Esophagus muscularis mucosa (tissue), 4 donors: ENCODE data around the gene FGF22. TPM values are rescaled to one million over a fixed set of nuclear protein-coding genes. Genes with fewer than 3 reads are reported as not detected.

ENCODE experiments used
- DNase-seq: peaks from one replicate; pipeline ENCODE4 v3.0.0-alpha.2; 2017; ENCODE audit errors: extremely low spot score
- H3K27ac ChIP-seq, 4 donors: fragments of 200-600 bp; sonication (generic); replicated peaks in 1 of 4; 1 replicate in 3 of 4; 2 replicates in 1 of 4; pipeline ENCODE4 v1.5.1; 2016 to 2019; ENCODE audit warnings: mild to moderate bottlenecking in 1 of 4
- H3K27me3 ChIP-seq, 4 donors: fragments of 200-600 bp; sonication (generic); one replicate each; pipeline versions ENCODE4 v1.5.1 to v1.6.0; 2016 to 2019
- H3K36me3 ChIP-seq, 4 donors: fragments of 200-600 bp; sonication (generic); one replicate each; pipeline ENCODE4 v1.5.1; 2016 to 2019
- H3K4me1 ChIP-seq, 4 donors: fragments of 200-600 bp; sonication (generic); one replicate each; pipeline ENCODE4 v1.5.1; 2016 to 2019
- H3K4me3 ChIP-seq, 4 donors: fragments of 200-600 bp; sonication (generic); 1 replicate in 2 of 4; 2 replicates in 2 of 4; pipeline ENCODE4 v1.5.1; 2016 to 2019; ENCODE audit warnings: mild to moderate bottlenecking in 4 of 4, moderate library complexity in 1 of 4
- H3K9me3 ChIP-seq, 4 donors: fragments of 200-600 bp; sonication (generic); 1 replicate in 3 of 4; 2 replicates in 1 of 4; pipeline ENCODE4 v1.5.1; 2016 to 2019
- EP300 ChIP-seq: sonication (generic); formaldehyde crosslinking; IDR thresholded peaks from one replicate; pipeline ENCODE4 v1.6.1; 2017; ENCODE audit warnings: antibody characterized with exemption
- POLR2A ChIP-seq: fragments of 450-650 bp; IDR thresholded peaks from one replicate; pipeline ENCODE4 v1.6.1; 2017; ENCODE audit warnings: antibody characterized with exemption, moderate library complexity, mild to moderate bottlenecking, low read depth
- POLR2AphosphoS5 ChIP-seq, 2 donors: sonication (generic); formaldehyde crosslinking; IDR thresholded peaks; one replicate each; pipeline ENCODE4 v1.6.1; 2017; ENCODE audit warnings: antibody characterized with exemption in 2 of 2
- WGBS: methylation state at CpG from one replicate; pipeline ENCODE4 v1.1.5; 2018; 5-methylcytosine and 5-hydroxymethylcytosine counted together
- intact Hi-C: fragments of 100-400 bp; cut with DNase I; formaldehyde crosslinking; loops from one replicate; pipeline ENCODE4 v1.15.1; 2023
- total RNA-seq, 4 donors: library from RNA; depleted of rRNA; stranded (reverse); fragments of >200 nt; gene quantifications; one replicate each; pipeline versions ENCODE4 v1.1.0 to v1.2.1, GENCODE V29; 2016
- TF ChIP-seq, protein P1 (sequence below), 3 experiments: fragments of 200-600 bp in 2 of 3; fragments of 450-650 bp in 1 of 3; sonication (generic) in 2 of 3; IDR thresholded peaks; one replicate each; pipeline ENCODE4 v1.5.1; 2017 to 2019; ENCODE audit warnings: antibody characterized with exemption in 3 of 3, mild to moderate bottlenecking in 2 of 3, moderate library complexity in 1 of 3

The FGF22 gene
- total RNA-seq, 4 donors from 2014 or later, result 0.50 to 2.1 (median 1.4) TPM

DNA sequence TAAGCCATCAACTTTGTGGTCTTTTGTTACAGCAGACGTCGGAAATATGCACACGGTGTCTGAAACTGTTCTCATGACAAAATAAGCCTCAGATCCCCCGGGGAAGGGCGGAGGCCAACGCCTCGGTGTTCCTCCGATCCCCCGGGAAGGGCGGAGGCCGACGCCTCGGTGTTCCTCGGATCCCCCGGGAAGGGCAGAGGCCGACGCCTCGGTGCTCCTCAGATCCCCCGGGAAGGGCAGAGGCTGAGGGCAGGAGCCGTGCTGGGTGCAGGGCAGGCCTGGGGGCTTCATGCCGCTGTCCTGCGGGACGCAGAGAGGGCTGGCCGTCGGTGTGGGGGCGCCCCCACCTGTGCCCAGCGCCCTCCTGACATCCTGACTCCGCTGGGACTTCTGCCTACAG is 4.7 kb downstream of the FGF22 start:
- Histone ChIP-seq H3K9me3 (no peaks in the 10 kb centered on the region), H3K27ac (no peak overlapping the region), H3K27me3 (no peaks in the 10 kb centered on the region), H3K4me1 (peaks cover under 1 to 12% (median 7%) of the 10 kb centered on the region in 4 donors), H3K36me3 (peaks cover 32 to 48% (median 40%) of the 10 kb centered on the region in 4 donors), H3K4me3 (no peak overlapping the region)
- intact Hi-C loops, result no loop called here
- WGBS, result 82% methylated on average over 25 of the region's 28 CpGs
- no peak for DNase-seq
- TF ChIP-seq EP300 (no peak), POLR2A (no peak), POLR2AphosphoS5 (IDR thresholded peaks at IDR 0.05) (no peak)
- TF ChIP-seq, protein P1, sequence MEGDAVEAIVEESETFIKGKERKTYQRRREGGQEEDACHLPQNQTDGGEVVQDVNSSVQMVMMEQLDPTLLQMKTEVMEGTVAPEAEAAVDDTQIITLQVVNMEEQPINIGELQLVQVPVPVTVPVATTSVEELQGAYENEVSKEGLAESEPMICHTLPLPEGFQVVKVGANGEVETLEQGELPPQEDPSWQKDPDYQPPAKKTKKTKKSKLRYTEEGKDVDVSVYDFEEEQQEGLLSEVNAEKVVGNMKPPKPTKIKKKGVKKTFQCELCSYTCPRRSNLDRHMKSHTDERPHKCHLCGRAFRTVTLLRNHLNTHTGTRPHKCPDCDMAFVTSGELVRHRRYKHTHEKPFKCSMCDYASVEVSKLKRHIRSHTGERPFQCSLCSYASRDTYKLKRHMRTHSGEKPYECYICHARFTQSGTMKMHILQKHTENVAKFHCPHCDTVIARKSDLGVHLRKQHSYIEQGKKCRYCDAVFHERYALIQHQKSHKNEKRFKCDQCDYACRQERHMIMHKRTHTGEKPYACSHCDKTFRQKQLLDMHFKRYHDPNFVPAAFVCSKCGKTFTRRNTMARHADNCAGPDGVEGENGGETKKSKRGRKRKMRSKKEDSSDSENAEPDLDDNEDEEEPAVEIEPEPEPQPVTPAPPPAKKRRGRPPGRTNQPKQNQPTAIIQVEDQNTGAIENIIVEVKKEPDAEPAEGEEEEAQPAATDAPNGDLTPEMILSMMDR (IDR thresholded peaks at IDR 0.05), result no peak

DNA sequence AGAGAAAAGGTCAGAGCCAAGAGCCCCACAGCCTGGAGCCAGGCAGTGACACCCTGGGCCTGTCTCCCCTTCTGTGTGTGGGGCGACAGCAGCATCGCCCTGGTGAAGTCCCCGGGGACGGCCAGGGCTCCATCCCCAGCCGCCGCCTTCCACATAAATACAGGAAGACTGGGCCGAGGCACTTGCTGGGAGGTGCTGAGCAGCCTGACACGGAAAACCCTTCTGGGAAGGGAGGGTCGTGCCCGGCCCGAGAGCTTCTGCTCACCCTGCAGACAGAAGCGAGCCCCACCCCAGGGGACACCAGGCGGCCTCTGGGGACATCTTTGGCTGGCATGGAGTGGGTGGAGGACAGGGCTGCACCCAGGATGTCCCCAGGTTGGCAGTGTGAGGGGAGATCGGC is 5.1 kb downstream of the FGF22 start:
- Histone ChIP-seq H3K4me3 (no peak overlapping the region), H3K4me1 (peaks cover 0 to 8% (median 6%) of the 10 kb centered on the region in 4 donors), H3K9me3 (no peaks in the 10 kb centered on the region), H3K36me3 (peaks cover 34 to 52% (median 44%) of the 10 kb centered on the region in 4 donors), H3K27ac (no peak overlapping the region), H3K27me3 (no peaks in the 10 kb centered on the region)
- DNase-seq, result no peak
- intact Hi-C loops, result no loop called here
- WGBS, result 76% methylated on average over 12 of the region's 14 CpGs
- TF ChIP-seq, protein P1 (IDR thresholded peaks at IDR 0.05), result no peak
- TF ChIP-seq EP300 (no peak), POLR2AphosphoS5 (IDR thresholded peaks at IDR 0.05) (no peak), POLR2A (no peak)

DNA sequence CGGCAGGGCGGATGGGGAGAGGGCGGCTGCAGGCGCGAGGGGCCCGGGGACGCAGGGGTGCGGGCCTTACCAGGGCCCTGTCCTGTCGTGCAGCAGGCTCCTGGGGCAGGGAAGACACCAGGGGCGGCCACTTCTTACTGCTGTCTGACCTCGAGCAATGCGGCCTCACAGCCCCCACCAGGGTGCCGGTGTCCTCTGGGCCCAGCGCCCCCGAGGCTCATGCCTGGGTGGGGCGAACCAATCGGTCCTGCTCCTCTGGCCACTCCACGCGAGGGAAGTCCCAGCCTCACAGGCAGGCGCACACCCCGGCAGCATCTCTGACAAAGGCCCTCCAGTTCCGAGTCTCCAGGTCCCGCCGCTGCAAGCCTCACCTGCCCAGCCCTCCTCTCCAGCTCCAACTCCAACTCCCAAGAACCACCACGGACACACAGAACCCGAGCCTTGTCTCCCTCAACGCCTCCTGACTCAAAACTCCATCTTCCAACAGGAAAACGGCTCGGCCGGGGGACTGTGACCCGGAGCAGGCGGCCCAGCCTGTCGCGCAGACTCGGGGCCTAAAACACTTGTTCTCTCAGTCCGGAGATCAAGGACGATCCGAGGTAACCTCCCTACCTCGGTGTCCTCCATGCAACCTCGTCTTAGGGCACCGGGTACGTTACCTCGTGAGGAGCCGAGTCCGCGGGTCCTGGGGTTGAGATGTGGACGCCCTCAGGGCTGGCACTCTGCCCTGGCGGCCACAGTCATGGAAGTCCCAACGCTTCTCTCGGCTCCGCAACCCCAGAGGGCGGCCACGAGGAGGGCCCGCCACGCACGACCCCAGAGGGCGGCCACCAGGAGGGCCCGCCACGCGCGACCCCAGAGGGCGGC is 6.5 kb downstream of the FGF22 start:
- H3K36me3 ChIP-seq, result peaks cover 42 to 66% (median 55%) of the 10 kb centered on the region in 4 donors
- TF ChIP-seq EP300 (no peak), POLR2AphosphoS5 (IDR thresholded peaks at IDR 0.05) (no peak), POLR2A (no peak)
- TF ChIP-seq, protein P1 (IDR thresholded peaks at IDR 0.05), result no peak
- no peaks in the 10 kb centered on the region for H3K4me1 ChIP-seq
- no peak overlapping the region for H3K27ac ChIP-seq
- H3K9me3 ChIP-seq, result no peaks in the 10 kb centered on the region
- no peaks in the 10 kb centered on the region for H3K27me3 ChIP-seq
- intact Hi-C loops, result no loop called here
- DNase-seq, result no peak
- WGBS, result 84% methylated on average over 8 of the region's 62 CpGs
- no peak overlapping the region for H3K4me3 ChIP-seq

DNA sequence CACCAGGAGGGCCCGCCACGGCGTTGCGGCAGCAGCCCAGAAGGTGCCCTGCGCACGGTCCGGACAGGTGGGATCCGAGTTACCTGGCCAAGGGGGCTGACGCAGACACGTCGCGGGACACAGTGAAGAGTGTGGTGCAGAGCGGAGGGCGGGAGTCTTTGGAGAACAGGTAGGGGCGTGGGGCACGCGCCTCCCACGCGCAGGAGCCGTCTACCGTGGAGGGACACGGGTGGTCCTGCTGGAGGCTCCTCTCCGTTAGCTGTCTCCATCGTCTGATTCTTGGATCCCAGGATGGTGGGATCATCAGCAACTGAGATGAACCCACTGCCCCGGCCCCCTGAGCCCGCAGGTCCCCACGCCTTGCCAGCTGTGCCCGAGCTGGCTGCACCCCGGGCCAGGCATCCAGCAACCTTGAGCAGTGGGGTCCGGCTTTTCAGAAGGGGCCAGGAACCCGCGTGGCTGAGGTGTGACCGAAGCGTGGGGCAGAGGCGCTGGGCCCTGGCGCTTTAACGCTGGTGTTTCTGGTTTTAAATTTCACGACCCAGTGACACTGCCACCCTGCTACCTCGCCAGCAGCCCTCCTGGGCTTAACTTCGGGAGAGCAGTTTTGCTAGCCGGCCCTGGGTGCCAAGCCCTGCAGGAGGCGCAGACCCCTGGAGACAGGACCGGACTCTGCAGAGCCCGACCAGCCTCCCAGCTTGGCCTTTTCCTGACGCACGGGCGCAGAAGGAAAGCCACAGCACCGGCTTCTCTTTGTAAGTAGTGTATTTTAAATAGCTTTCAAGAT is 7.3 kb downstream of the FGF22 start:
- no peaks in the 10 kb centered on the region for H3K9me3 ChIP-seq
- peaks cover 50 to 74% (median 64%) of the 10 kb centered on the region in 4 donors for H3K36me3 ChIP-seq
- no peak overlapping the region for H3K27ac ChIP-seq
- DNase-seq, result no peak
- TF ChIP-seq POLR2AphosphoS5 (IDR thresholded peaks at IDR 0.05) (no peak), POLR2A (no peak), EP300 (no peak)
- TF ChIP-seq, protein P1 (IDR thresholded peaks at IDR 0.05), result no peak
- 92% methylated on average over 32 of the region's 48 CpGs for WGBS
- no peak overlapping the region for H3K4me3 ChIP-seq
- H3K27me3 ChIP-seq, result no peaks in the 10 kb centered on the region
- H3K4me1 ChIP-seq, result peaks cover 0 to under 1% (median 0%) of the 10 kb centered on the region in 4 donors
- intact Hi-C loops, result no loop called here
